Measurements from ENCODE around the gene TSSK1B.

TSSK1B gene

DNA sequence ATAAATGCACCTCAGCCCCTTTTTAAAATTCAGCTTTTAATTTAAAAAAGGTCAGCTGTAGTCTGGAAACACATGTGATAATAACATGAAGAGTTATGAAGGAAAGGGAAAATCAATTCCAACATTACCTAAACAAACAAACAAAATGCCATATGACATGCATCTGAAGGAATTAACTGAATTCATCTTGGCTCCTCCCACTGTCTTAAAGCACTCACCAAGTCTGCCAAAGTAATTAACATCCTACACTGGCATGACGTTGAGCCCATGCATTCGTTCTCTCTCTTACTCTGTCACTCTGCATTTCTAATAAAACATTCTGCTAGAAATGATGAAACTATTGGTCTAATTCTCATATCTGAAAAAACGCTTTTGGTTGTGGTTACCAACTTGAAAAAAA lies 37.7 kb downstream of the TSSK1B start:
- TF ChIP-seq, protein P1, sequence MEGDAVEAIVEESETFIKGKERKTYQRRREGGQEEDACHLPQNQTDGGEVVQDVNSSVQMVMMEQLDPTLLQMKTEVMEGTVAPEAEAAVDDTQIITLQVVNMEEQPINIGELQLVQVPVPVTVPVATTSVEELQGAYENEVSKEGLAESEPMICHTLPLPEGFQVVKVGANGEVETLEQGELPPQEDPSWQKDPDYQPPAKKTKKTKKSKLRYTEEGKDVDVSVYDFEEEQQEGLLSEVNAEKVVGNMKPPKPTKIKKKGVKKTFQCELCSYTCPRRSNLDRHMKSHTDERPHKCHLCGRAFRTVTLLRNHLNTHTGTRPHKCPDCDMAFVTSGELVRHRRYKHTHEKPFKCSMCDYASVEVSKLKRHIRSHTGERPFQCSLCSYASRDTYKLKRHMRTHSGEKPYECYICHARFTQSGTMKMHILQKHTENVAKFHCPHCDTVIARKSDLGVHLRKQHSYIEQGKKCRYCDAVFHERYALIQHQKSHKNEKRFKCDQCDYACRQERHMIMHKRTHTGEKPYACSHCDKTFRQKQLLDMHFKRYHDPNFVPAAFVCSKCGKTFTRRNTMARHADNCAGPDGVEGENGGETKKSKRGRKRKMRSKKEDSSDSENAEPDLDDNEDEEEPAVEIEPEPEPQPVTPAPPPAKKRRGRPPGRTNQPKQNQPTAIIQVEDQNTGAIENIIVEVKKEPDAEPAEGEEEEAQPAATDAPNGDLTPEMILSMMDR (IDR thresholded peaks at IDR 0.05; ENCODE audit: extremely low read depth, missing control alignments), result no peak
- no peak for DNase-seq (ENCODE audit: low spot score)

GRCh38 chr5:113394658-113395057 lies 40.1 kb downstream of the TSSK1B start:
- TF ChIP-seq, protein P1 (IDR thresholded peaks at IDR 0.05; ENCODE audit: extremely low read depth, missing control alignments), result no peak
- DNase-seq (ENCODE audit: low spot score), result no peak

- DNase-seq (ENCODE audit: low spot score), result no peak
- TF ChIP-seq, protein P1 (IDR thresholded peaks at IDR 0.05; ENCODE audit: extremely low read depth, missing control alignments), result no peak
Measured at GRCh38 chr5:113390224-113390623, 44.6 kb downstream of the TSSK1B start.

GRCh38 chr5:113389116-113389515 lies 45.7 kb downstream of the TSSK1B start:
- DNase-seq (ENCODE audit: low spot score), result no peak
- TF ChIP-seq, protein P1 (IDR thresholded peaks at IDR 0.05; ENCODE audit: extremely low read depth, missing control alignments), result no peak

GRCh38 chr5:113387844-113388243 lies 46.9 kb downstream of the TSSK1B start:
- TF ChIP-seq, protein P1 (IDR thresholded peaks at IDR 0.05; ENCODE audit: extremely low read depth, missing control alignments), result no peak
- DNase-seq (ENCODE audit: low spot score), result no peak

- no peak for DNase-seq (ENCODE audit: low spot score)
- TF ChIP-seq, protein P1 (IDR thresholded peaks at IDR 0.05; ENCODE audit: extremely low read depth, missing control alignments), result no peak
Measured at GRCh38 chr5:113384782-113385285, 50.0 kb downstream of the TSSK1B start.

DNA sequence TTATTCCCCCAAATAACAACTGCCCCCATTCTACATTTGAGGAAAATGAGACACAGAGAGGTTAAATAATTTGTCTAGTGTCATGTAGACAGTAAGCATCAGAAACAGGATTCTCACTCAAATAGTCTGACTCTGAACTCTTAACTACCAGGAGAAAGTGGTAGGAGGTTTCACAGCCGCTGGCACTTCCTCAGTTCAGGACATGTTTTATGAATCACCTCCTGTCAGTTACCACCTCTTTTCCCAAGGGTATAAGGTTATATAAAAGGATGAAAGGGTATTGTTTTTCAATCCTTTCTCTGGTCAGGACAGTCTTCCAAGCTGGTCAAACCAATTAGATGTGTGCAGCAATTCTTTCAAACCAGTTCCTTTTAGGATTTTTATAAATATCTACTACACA lies 52.1 kb downstream of the TSSK1B start:
- TF ChIP-seq, protein P1 (IDR thresholded peaks at IDR 0.05; ENCODE audit: extremely low read depth, missing control alignments), result no peak
- DNase-seq (ENCODE audit: low spot score), result no peak
